HepG2 (cell line): ENCODE data around the gene CHST6. TPM values are rescaled to one million over a fixed set of nuclear protein-coding genes. Genes with fewer than 3 reads are reported as not detected.

ENCODE experiments used
- AHR ChIP-seq: IDR thresholded peaks from 2 replicates; pipeline ENCODE4 v1.6.1; 2018; ENCODE audit warnings: missing genetic modification reagents, missing compliant biosample characterization
- CAMTA2 ChIP-seq: sonication (generic); formaldehyde crosslinking; IDR thresholded peaks from 2 replicates; pipeline ENCODE4 v1.4.0; 2020; ENCODE audit warnings: mild to moderate bottlenecking, missing genetic modification reagents, borderline replicate concordance
- DNMT3B ChIP-seq: conservative IDR thresholded peaks from 2 replicates; pipeline ENCODE4 v1.6.1; 2016; ENCODE audit warnings: missing biosample characterization, control low read depth
- DPF2 ChIP-seq: sonication (generic); formaldehyde crosslinking; IDR thresholded peaks from 2 replicates; pipeline ENCODE4 v1.4.0; 2020; ENCODE audit warnings: mild to moderate bottlenecking, low read depth, missing genetic modification reagents, borderline replicate concordance
- FOXK2 ChIP-seq: fragments of 450-650 bp; IDR thresholded peaks from 2 replicates; pipeline ENCODE4 v1.6.1; 2016
- HIVEP1 ChIP-seq: sonication (generic); formaldehyde crosslinking; IDR thresholded peaks from 2 replicates; pipeline ENCODE4 v1.4.0; 2020; ENCODE audit warnings: mild to moderate bottlenecking, missing genetic modification reagents
- JUND ChIP-seq: sonication (generic); formaldehyde crosslinking; IDR thresholded peaks from 2 replicates; pipeline ENCODE4 v1.8.0; 2022; ENCODE audit warnings: mild to moderate bottlenecking, missing genetic modification reagents
- MLLT10 ChIP-seq: sonication (generic); formaldehyde crosslinking; IDR thresholded peaks from 2 replicates; pipeline ENCODE4 v1.4.0; 2020; ENCODE audit warnings: missing genetic modification reagents
- NRL ChIP-seq: sonication (generic); formaldehyde crosslinking; IDR thresholded peaks from 2 replicates; pipeline ENCODE4 v1.5.0; 2020; ENCODE audit warnings: missing genetic modification reagents, mild to moderate bottlenecking, moderate library complexity, borderline replicate concordance
- POLR2AphosphoS5 ChIP-seq: IDR thresholded peaks from 2 replicates; pipeline ENCODE4 v1.6.1; 2012; ENCODE audit warnings: low read depth, low read length
- PREB ChIP-seq: sonication (generic); formaldehyde crosslinking; IDR thresholded peaks from 2 replicates; pipeline ENCODE4 v1.4.0; 2020; ENCODE audit warnings: missing genetic modification reagents
- RXRA ChIP-seq: sonication (generic); formaldehyde crosslinking; IDR thresholded peaks from 2 replicates; pipeline ENCODE4 v1.5.1; 2020; ENCODE audit warnings: missing genetic modification reagents
- SOX6 ChIP-seq, 2 experiments: fragments of 450-650 bp in 1 of 2; sonication (generic) in 1 of 2; formaldehyde crosslinking in 1 of 2; IDR thresholded peaks; 2 replicates each; pipeline versions ENCODE4 v1.4.0 to v1.6.1; 2017 to 2020; ENCODE audit warnings: antibody characterized with exemption in 1 of 2, mild to moderate bottlenecking in 1 of 2, missing genetic modification reagents in 1 of 2
- TEAD3 ChIP-seq: optimal IDR thresholded peaks from 2 replicates; pipeline ENCODE3; 2016; ENCODE audit warnings: borderline replicate concordance
- THAP11 ChIP-seq: IDR thresholded peaks from 2 replicates; pipeline ENCODE4 v1.6.1; 2016; ENCODE audit warnings: missing biosample characterization, missing genetic modification reagents
- ZBTB37 ChIP-seq: sonication (generic); formaldehyde crosslinking; IDR thresholded peaks from 2 replicates; pipeline ENCODE4 v1.4.0; 2020; ENCODE audit warnings: mild to moderate bottlenecking, missing genetic modification reagents
- ZBTB38 ChIP-seq: sonication (generic); formaldehyde crosslinking; IDR thresholded peaks from 2 replicates; pipeline ENCODE4 v1.5.1; 2020; ENCODE audit warnings: mild to moderate bottlenecking, missing genetic modification reagents
- ZFP41 ChIP-seq: sonication (generic); formaldehyde crosslinking; IDR thresholded peaks from 2 replicates; pipeline ENCODE4 v1.4.0; 2020; ENCODE audit warnings: mild to moderate bottlenecking, missing genetic modification reagents, borderline replicate concordance
- ZFP91 ChIP-seq: sonication (generic); formaldehyde crosslinking; IDR thresholded peaks from 2 replicates; pipeline ENCODE4 v1.9.0; 2022; ENCODE audit warnings: missing genetic modification reagents, mild to moderate bottlenecking, borderline replicate concordance
- ZFX ChIP-seq: sonication (generic); formaldehyde crosslinking; IDR thresholded peaks from 2 replicates; pipeline ENCODE4 v1.4.0; 2020; ENCODE audit warnings: mild to moderate bottlenecking, low read depth, missing genetic modification reagents, moderate library complexity
- ZMYM3 ChIP-seq: sonication (generic); formaldehyde crosslinking; IDR thresholded peaks from 2 replicates; pipeline ENCODE4 v1.5.1; 2020; ENCODE audit warnings: mild to moderate bottlenecking, missing genetic modification reagents
- ZNF468 ChIP-seq: sonication (generic); formaldehyde crosslinking; IDR thresholded peaks from 2 replicates; pipeline ENCODE4 v1.8.0; 2022; ENCODE audit warnings: mild to moderate bottlenecking, moderate library complexity, missing genetic modification reagents
- ZNF562 ChIP-seq: sonication (generic); formaldehyde crosslinking; IDR thresholded peaks from 2 replicates; pipeline ENCODE4 v1.8.0; 2022; ENCODE audit warnings: missing genetic modification reagents, borderline replicate concordance
- ZNF772 ChIP-seq: sonication (generic); formaldehyde crosslinking; IDR thresholded peaks from 2 replicates; pipeline ENCODE4 v1.5.0; 2020; ENCODE audit warnings: mild to moderate bottlenecking, missing genetic modification reagents
- ZNF780A ChIP-seq: sonication (generic); formaldehyde crosslinking; IDR thresholded peaks from 2 replicates; pipeline ENCODE4 v1.8.0; 2022; ENCODE audit warnings: mild to moderate bottlenecking, missing genetic modification reagents, moderate library complexity
- ZSCAN5A ChIP-seq: sonication (generic); formaldehyde crosslinking; IDR thresholded peaks from 2 replicates; pipeline ENCODE4 v1.8.0; 2022; ENCODE audit warnings: mild to moderate bottlenecking, missing genetic modification reagents, borderline replicate concordance
- polyA plus RNA-seq, 8 experiments: library from polyadenylated mRNA; depleted of rRNA in 3 of 8; stranded (reverse) in 7 of 8; unstranded in 1 of 8; fragments of >200 nt; fragmentation: Illumina TruSeq in 4 of 8; extraction: Trizol in 4 of 8; gene quantifications; 2 replicates each; pipeline versions ENCODE4 v1.2.1 to v1.2.3, GENCODE V29; 2011 to 2016; ENCODE audit warnings: low read depth in 4 of 8, missing spikeins in 1 of 8, mixed read lengths in 1 of 8; ENCODE audit not compliant: insufficient read depth in 1 of 8
- total RNA-seq, 5 experiments: library from RNA; depleted of rRNA; stranded (reverse); fragments of >200 nt; fragmentation: Illumina TruSeq; extraction: Trizol; gene quantifications; 2 replicates each; pipeline ENCODE4 v1.2.3, GENCODE V29; 2016; ENCODE audit warnings: low read depth in 1 of 5

Gene CHST6
- total and polyA plus RNA-seq, 2 of the 13 experiments (the other 11 are each of a cell fraction or from before 2014, with no cell fraction given), result 0.18 to 0.91 TPM

- TF ChIP-seq ZFX (no peak), ZNF562 (no peak), ZBTB38 (CRISPR knock-in tag) (peak; percentile 30; the same call in 1 of the 2 replicates), ZNF468 (CRISPR knock-in tag) (no peak), TEAD3 (CRISPR knock-in tag) (no peak), ZFP91 (CRISPR knock-in tag) (no peak), JUND (no peak), DNMT3B (CRISPR knock-in tag) (no peak), NRL (0 out of 2 replicates have a peak, but pooled peaks have one; percentile 30), RXRA (CRISPR knock-in tag) (0 out of 2 replicates have a peak, but pooled peaks have one; percentile 28), DPF2 (0 out of 2 replicates have a peak, but pooled peaks have one; percentile 14), ZNF772 (no peak), MLLT10 (CRISPR knock-in tag) (no peak), ZBTB37 (CRISPR knock-in tag) (no peak), POLR2AphosphoS5 (no peak), SOX6 (IDR thresholded peaks at IDR 0.05) (no peak), SOX6 (CRISPR knock-in tag; IDR thresholded peaks at IDR 0.05) (peak; percentile 36; the same call in 1 of the 2 replicates), ZNF780A (CRISPR knock-in tag) (no peak), HIVEP1 (CRISPR knock-in tag) (0 out of 2 replicates have a peak, but pooled peaks have one; percentile 22), ZMYM3 (CRISPR knock-in tag) (no peak), ZFP41 (CRISPR knock-in tag) (no peak), THAP11 (CRISPR knock-in tag) (no peak), PREB (no peak), AHR (no peak), FOXK2 (no peak), CAMTA2 (CRISPR knock-in tag) (0 out of 2 replicates have a peak, but pooled peaks have one; percentile 37), ZSCAN5A (CRISPR knock-in tag) (no peak)
These were observed 9.1 kb downstream of the CHST6 start (continued) for GRCh38 chr16:75486014-75486675.
